Smooth muscle cell (in vitro differentiated cells): ENCODE measurements around the gene ZNF613. TPM values are rescaled to one million over a fixed set of nuclear protein-coding genes. Genes with fewer than 3 reads are reported as not detected.
"Not testable (repeated sequence)": the region's sequence is repeated elsewhere in the genome, so short reads cannot be mapped to it uniquely, and the experiment has no call there.

Source experiments
- DNase-seq: peaks from one replicate; lab custom pipeline; 2025; ENCODE audit not compliant: unreplicated experiment; lab: John Stamatoyannopoulos, UW
- H2AFZ ChIP-seq: fragments of 200-600 bp; sonication (generic); 2 replicates; pipeline ENCODE4 v1.6.0; 2016; ENCODE audit warnings: antibody characterized with exemption, low read depth, mild to moderate bottlenecking
- H3F3A ChIP-seq: fragments of 200-600 bp; sonication (generic); 2 replicates; pipeline ENCODE4 v1.6.0; 2017; ENCODE audit warnings: antibody characterized with exemption, low read depth
- H3K27ac ChIP-seq: fragments of 200-600 bp; sonication (generic); 2 replicates; pipeline ENCODE4 v1.5.1; 2016; ENCODE audit warnings: low read depth, mild to moderate bottlenecking
- H3K27me3 ChIP-seq: fragments of 200-600 bp; sonication (generic); 2 replicates; pipeline ENCODE4 v1.6.1; 2016; ENCODE audit warnings: low read depth, mild to moderate bottlenecking
- H3K36me3 ChIP-seq: fragments of 200-600 bp; sonication (generic); 2 replicates; pipeline ENCODE4 v1.5.1; 2016; ENCODE audit warnings: low read depth
- H3K4me1 ChIP-seq: fragments of 200-600 bp; sonication (generic); 2 replicates; pipeline ENCODE4 v1.5.1; 2016; ENCODE audit warnings: low read depth
- H3K4me2 ChIP-seq: fragments of 200-600 bp; sonication (generic); 2 replicates; pipeline ENCODE4 v1.6.0; 2016; ENCODE audit warnings: mild to moderate bottlenecking
- H3K4me3 ChIP-seq: fragments of 200-600 bp; sonication (generic); 2 replicates; pipeline ENCODE4 v1.5.1; 2016; ENCODE audit warnings: mild to moderate bottlenecking
- H3K79me2 ChIP-seq: fragments of 200-600 bp; sonication (generic); 2 replicates; pipeline ENCODE4 v1.6.0; 2016; ENCODE audit warnings: low read depth, mild to moderate bottlenecking
- H3K9ac ChIP-seq: fragments of 200-600 bp; sonication (generic); 2 replicates; pipeline ENCODE4 v1.6.0; 2016; ENCODE audit warnings: low read depth
- H3K9me3 ChIP-seq: fragments of 200-600 bp; sonication (generic); replicated peaks from 2 replicates; pipeline ENCODE4 v1.5.1; 2016; ENCODE audit warnings: low read depth
- H4K20me1 ChIP-seq: fragments of 200-600 bp; sonication (generic); 2 replicates; pipeline ENCODE4 v1.6.0; 2016; ENCODE audit warnings: low read depth
- WGBS: methylation state at CpG from one replicate; pipeline ENCODE4 v1.1.7; 2016; ENCODE audit warnings: low lambda C conversion rate; 5-methylcytosine and 5-hydroxymethylcytosine counted together
- polyA plus RNA-seq: library from polyadenylated mRNA; unstranded; fragments of >200 nt; fragmentation: Nextera tagmentation; extraction: Ambion mirVana; gene quantifications from 2 replicates; pipeline ENCODE4 v1.2.1, GENCODE V29; 2016
- total RNA-seq: library from RNA; depleted of rRNA; stranded (reverse); fragments of >200 nt; gene quantifications from 2 replicates; pipeline ENCODE4 v1.2.3, GENCODE V29; 2014
- TF ChIP-seq, protein P1 (sequence below): fragments of 200-600 bp; sonication (generic); IDR thresholded peaks from 2 replicates; pipeline ENCODE4 v1.5.1; 2017; ENCODE audit warnings: borderline replicate concordance, mild to moderate bottlenecking, antibody characterized with exemption; ENCODE audit not compliant: insufficient read depth, poor library complexity, severe bottlenecking

ZNF613 gene
- total and polyA plus RNA-seq, 2 experiments from 2014 or later = 3.8 to 3.9 TPM

DNA sequence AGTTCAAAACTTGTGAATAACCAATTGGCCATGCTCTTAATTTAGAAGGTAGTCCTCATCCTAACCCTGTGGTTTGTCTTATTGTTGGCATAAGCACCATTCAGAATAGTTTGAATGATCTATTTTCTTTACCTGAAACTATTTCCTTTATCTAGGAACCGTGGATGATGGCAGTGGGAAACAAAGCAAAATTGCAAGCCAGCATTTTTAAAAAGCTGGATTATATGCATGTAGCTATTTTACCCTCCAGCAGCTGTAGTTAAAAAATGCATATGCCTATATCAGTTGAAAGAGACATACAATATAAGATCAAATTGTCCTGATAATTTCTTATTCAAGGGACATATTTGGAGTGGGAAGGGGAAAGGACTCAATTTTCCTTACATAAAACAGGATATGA is 19.3 kb downstream of the ZNF613 start:
- H3K27ac ChIP-seq = no peak overlapping the region
- no peak for DNase-seq
- H3K9ac ChIP-seq = no peak overlapping the region
- TF ChIP-seq, protein P1, sequence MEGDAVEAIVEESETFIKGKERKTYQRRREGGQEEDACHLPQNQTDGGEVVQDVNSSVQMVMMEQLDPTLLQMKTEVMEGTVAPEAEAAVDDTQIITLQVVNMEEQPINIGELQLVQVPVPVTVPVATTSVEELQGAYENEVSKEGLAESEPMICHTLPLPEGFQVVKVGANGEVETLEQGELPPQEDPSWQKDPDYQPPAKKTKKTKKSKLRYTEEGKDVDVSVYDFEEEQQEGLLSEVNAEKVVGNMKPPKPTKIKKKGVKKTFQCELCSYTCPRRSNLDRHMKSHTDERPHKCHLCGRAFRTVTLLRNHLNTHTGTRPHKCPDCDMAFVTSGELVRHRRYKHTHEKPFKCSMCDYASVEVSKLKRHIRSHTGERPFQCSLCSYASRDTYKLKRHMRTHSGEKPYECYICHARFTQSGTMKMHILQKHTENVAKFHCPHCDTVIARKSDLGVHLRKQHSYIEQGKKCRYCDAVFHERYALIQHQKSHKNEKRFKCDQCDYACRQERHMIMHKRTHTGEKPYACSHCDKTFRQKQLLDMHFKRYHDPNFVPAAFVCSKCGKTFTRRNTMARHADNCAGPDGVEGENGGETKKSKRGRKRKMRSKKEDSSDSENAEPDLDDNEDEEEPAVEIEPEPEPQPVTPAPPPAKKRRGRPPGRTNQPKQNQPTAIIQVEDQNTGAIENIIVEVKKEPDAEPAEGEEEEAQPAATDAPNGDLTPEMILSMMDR = no peak
- no peaks in the 10 kb centered on the region for H3K4me1 ChIP-seq
- no peaks in the 10 kb centered on the region for H3F3A ChIP-seq
- H3K36me3 ChIP-seq = peaks cover 41% of the 10 kb centered on the region
- no peaks in the 10 kb centered on the region for H3K27me3 ChIP-seq
- no peaks in the 10 kb centered on the region for H4K20me1 ChIP-seq
- 100% methylated on average over 1 of the region's 1 CpG for WGBS
- peaks cover 59% of the 10 kb centered on the region for H3K9me3 ChIP-seq
- H2AFZ ChIP-seq = no peak overlapping the region
- no peak overlapping the region for H3K4me3 ChIP-seq
- no peak overlapping the region for H3K4me2 ChIP-seq
- H3K79me2 ChIP-seq = no peaks in the 10 kb centered on the region

GRCh38 chr19:51948975-51949374 is 21.7 kb downstream of the ZNF613 start:
- Histone ChIP-seq H4K20me1 (no peaks in the 10 kb centered on the region), H3K27ac (no peak overlapping the region), H3K9ac (no peak overlapping the region), H3K79me2 (no peaks in the 10 kb centered on the region), H3K27me3 (no peaks in the 10 kb centered on the region), H3K4me1 (no peaks in the 10 kb centered on the region), H3K4me2 (no peak overlapping the region), H3K9me3 (peaks cover 42% of the 10 kb centered on the region), H2AFZ (no peak overlapping the region), H3K4me3 (no peak overlapping the region), H3K36me3 (peaks cover 21% of the 10 kb centered on the region), H3F3A (no peaks in the 10 kb centered on the region)
- DNase-seq = no peak
- TF ChIP-seq, protein P1 = no peak
- 96% methylated on average over 25 of the region's 25 CpGs for WGBS

DNA sequence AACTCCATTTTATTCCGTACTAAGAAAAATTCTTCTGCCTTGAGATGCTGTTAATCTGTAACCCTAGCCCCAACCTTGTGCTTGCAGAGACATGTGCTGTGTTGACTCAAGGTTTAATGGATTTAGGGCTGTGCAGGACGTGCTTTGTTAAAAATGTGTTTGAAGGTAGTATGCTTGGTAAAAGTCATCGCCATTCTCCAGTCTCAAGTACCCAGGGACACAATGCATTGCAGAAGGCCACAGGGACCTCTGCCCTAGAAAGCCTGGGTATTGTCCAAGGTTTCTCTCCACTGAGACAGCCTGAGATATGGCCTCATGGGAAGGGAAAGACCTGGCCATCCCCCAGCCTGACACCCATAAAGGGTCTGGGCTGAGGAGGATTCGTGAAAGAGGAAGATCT is 30.6 kb downstream of the ZNF613 start:
- 79% methylated on average over 4 of the region's 4 CpGs for WGBS
- not testable (repeated sequence) for H3K4me3 ChIP-seq, H3K9ac ChIP-seq, H3K9me3 ChIP-seq, H3K79me2 ChIP-seq, H4K20me1 ChIP-seq, H3K27ac ChIP-seq, H2AFZ ChIP-seq, H3K4me2 ChIP-seq, H3K27me3 ChIP-seq, H3F3A ChIP-seq, H3K4me1 ChIP-seq, DNase-seq, H3K36me3 ChIP-seq

- H3K9ac ChIP-seq = no peak overlapping the region
- peaks cover 5% of the 10 kb centered on the region for H3K36me3 ChIP-seq
- H3K9me3 ChIP-seq = peaks cover 11% of the 10 kb centered on the region
- no peaks in the 10 kb centered on the region for H3K4me1 ChIP-seq
- H2AFZ ChIP-seq = no peak overlapping the region
- no peak overlapping the region for H3K4me3 ChIP-seq
- no peaks in the 10 kb centered on the region for H3K79me2 ChIP-seq
- H3K27me3 ChIP-seq = no peaks in the 10 kb centered on the region
- H3F3A ChIP-seq = no peaks in the 10 kb centered on the region
- no peak overlapping the region for H3K4me2 ChIP-seq
- WGBS = 81% methylated on average over 4 of the region's 4 CpGs
- no peak for DNase-seq
- no peaks in the 10 kb centered on the region for H4K20me1 ChIP-seq
- no peak overlapping the region for H3K27ac ChIP-seq
- TF ChIP-seq, protein P1 = no peak
Measured at GRCh38 chr19:51959791-51960190, 32.5 kb downstream of the ZNF613 start.

- Histone ChIP-seq H3K36me3 (peaks cover 14% of the 10 kb centered on the region), H3K9me3 (peaks cover 20% of the 10 kb centered on the region), H3K4me2 (peak overlapping the region; percentile 26)
- 34% methylated on average over 7 of the region's 7 CpGs for WGBS
- H4K20me1 ChIP-seq, H3K27ac ChIP-seq, H3K9ac ChIP-seq, H3K4me3 ChIP-seq, H2AFZ ChIP-seq, H3F3A ChIP-seq, H3K4me1 ChIP-seq, H3K27me3 ChIP-seq, H3K79me2 ChIP-seq, DNase-seq: not testable (repeated sequence)
Measured at GRCh38 chr19:51960621-51961233, 33.5 kb downstream of the ZNF613 start.
